Superior temporal gyrus (tissue), 1 donor: Measurements from ENCODE around the gene SAMD1.
A peak's percentile ranks its signal among the peaks of the same experiment; 100 is the strongest.
"Not testable (repeated sequence)": the region's sequence is repeated elsewhere in the genome, so short reads cannot be mapped to it uniquely, and the experiment has no call there.

ENCODE experiments used
- DNase-seq: peaks from one replicate; pipeline ENCODE4 v3.0.0-alpha.2; 2016; ENCODE audit errors: extremely low spot score

The SAMD1 gene

DNA sequence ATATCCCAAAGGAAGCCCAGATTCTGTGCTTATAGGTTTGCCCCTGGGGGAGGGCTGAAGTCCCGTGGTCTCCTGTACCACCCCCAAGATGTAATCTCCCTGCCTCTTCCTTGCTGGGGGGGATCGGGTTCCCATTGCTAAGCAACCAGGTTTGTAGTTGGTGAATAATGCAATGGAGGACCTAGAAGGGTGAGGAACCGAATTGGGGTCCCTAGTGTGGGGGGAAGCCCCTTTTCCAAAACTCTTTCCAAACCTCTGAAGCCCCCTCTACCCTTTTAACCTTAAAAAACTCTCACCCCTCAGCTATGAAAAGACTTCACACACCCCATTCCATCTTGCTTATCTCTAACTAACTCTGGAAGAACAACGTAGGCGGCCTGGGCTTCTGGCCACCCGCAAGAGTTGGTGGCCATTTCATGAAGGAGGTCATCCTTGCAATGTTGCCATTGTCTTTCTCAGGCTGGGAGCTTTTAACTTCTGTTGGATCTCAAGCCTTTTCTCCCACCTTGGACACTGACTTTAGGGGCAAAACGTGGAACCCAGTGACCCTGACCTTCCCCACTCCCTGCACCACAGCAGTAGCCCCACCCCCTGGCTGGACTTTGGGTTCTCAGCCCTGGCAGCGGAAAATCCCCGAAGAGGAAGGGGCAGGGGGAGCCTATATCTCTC is 29.3 kb downstream of the SAMD1 start:
- no peak for DNase-seq

DNA sequence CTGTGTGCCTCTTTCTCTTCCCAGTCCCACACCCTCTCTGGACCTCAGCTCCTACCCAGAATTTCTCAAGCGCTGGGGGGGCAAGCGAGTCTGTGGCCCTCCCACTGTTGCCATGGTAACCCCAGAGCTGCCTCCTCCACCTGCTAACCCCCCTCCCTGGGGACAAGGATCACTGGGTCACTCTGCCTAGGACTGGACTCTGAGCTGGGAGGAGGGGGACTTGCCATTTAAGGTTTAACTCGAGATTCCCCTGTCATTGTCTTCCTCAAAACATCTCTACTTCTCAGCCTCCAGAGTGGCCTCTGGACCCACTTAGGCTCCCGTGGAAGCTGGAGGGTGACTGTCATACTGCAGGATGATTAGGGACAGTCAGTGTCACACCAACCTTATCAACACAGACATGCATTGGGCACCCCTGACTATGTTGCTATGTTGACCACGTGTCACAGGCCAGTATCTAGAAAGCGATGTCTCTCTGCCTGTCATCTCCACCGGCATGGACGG is 30.8 kb downstream of the SAMD1 start:
- DNase-seq = no peak

DNA sequence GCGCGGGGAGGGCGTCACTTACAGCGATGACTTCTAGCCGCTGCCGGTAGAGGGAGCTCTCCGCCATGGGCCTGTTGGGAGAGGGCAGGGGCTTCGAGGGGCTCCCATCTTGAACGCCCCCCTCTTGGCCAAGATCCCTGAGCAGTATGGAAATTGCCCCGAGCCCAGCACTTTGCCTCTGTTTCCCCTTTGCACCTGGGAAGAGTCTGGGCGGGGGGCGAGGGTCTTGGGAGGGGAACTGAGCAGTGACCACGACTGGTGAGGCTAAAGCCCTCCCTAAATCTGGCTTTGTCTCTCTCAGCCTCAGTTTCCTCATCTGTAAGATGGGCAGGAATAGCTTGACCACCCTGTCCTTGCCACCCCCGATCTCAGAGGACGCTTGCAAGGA is 31.5 kb downstream of the SAMD1 start:
- no peak for DNase-seq

DNA sequence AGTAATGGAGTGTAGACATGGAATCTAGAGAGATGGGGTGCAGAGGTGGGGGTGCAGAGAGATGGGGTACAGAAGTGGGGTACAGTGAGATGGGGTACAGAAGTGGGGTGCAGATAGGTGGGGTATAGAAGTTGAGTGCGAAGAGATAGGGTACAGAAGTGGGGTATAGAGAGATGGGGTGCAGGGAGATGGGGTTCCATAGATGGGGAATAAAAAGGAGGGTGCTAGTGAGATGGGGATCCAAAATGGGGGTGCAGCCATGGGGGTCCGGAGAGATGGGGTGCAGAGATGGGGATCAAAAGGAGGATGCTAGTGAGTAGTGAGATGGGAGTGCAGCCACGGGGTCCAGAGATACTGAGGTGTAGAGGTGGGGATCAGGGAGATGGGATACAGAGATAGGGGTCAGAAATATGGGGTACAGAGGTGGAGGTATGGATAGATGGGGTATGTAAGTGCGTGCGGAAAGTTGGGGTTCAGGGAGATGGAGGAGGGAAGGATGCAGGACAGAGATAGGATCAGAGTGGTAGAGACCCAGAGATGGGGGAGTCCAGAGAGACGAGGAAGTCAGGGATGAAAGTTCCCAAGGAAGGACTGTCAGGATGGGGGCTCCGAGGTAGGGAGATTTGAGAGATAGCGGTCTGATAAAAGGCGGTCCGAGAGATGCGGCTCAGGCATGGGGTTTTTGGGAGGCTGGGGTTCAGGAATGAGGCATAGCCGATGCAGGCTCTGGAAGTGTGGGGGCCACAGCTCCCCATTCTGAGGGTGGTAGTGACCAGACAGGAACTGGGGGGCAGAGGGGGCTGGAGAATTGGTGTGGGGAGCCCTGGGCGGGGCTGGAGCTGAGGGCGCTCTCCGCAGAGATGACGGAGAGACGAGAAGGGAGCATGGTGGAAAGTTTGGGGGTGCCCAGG is 32.1 kb downstream of the SAMD1 start:
- no peak for DNase-seq

GRCh38 chr19:14056741-14057356 is 33.7 kb downstream of the SAMD1 start:
- DNase-seq = no peak

DNA sequence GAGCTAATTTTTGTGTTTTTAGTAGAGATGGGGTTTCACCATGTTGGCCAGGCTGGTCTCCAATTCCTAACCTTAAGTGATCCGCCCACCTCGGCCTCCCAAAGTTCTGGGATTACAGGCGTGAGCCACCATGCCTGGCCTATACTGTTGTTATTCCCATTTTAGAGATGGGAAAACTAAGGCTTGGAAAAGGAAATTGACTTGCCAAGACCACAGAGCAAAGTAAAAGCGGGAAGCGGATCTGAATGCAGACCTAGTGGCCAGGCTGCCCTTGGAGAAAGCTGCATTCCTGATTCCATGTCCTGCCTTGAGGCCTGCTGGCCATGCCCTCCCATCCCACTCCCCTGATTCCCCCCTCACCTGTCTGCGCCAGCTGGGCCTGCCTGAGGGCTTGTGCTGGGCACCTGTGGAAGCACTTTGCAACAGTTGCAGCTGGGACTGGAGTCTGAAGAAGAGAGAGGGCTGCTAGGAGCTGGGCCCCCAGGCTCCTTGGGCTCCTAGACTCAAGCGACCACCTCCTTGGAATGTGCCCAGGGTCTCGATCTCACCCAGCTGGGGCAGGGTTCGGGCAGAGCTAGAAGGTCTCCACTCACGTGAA is 34.4 kb downstream of the SAMD1 start:
- no peak for DNase-seq

DNA sequence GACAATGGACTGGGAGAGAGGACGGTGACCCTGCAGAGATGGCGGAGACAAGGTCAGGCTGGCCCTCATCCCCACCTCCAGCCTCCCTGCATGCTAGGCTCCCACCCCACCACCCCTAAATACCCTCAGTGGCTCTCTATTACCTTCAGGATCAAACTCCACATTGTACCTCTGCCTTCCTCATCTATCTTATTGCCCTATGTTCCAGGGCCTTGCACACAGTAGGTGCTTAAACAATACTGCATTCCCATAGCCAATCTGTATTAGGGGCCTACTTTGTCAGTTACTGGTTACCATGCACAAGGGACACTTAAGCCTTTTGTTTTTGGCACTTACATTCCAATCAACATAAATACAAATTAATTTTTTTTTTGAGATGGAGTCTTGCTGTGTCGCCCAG is 35.2 kb downstream of the SAMD1 start:
- no peak for DNase-seq

DNA sequence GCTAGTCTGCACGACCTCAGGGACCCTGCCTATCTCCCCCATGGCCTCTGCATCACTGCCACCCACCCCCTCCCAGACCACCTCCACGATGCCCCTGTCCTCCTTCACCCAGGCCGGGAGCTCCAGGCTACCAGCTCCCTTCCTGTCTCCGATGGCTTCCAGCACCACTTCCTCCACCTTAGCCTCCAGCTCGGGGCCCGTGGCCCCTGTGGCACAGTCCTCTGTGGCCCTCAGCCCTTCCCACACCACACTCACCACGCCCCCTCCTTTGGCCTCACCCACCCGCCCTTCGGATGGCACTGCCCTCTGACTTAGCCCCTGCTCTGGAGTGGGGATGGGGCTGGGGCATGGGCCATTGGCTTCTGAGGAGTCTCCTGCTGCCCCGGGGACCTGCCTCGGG is 35.8 kb downstream of the SAMD1 start:
- DNase-seq = no peak

GRCh38 chr19:14054099-14054498 is 36.5 kb downstream of the SAMD1 start:
- no peak for DNase-seq

GRCh38 chr19:14053500-14053899 is 37.1 kb downstream of the SAMD1 start:
- DNase-seq = no peak

DNA sequence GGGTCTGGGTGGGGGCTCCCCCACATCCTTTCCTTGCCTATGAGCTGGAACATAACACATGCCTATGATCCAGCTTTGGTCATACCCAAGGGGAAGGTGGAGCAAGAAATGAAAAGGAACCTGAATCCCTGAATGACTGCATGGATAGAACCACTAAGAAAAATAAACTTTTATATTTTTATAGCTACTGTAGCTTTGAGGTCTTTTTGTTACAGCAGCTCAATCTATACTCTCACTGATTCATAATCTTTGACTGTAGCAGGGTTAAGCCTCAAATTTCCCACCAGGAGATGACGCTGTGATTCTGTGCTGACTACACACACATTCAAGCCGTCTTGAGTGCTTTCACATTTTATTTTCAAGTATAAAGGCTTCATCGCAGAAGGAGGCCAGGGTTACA is 37.5 kb downstream of the SAMD1 start:
- no peak for DNase-seq

DNA sequence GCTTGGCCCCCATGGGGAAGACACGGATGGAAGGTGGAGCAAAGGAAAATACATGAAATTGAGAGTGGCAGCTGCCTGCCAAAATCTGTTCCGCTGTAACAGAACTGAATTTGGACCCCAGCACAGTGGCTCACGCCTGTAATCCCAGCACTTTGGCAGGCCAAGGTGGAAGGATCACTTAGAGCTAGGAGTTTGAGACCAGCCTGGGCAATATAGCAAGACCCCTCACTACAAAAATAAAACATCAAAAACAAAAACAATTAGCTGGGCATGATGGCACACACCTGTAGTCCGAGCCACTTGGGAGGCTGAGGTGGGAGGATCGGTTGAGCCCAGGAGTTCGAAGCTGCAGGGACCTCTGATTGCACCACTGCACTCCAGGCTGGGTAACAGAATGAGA is 38.1 kb downstream of the SAMD1 start:
- DNase-seq = no peak

- DNase-seq = no peak
These were observed 38.6 kb downstream of the SAMD1 start for GRCh38 chr19:14051980-14052379.

DNA sequence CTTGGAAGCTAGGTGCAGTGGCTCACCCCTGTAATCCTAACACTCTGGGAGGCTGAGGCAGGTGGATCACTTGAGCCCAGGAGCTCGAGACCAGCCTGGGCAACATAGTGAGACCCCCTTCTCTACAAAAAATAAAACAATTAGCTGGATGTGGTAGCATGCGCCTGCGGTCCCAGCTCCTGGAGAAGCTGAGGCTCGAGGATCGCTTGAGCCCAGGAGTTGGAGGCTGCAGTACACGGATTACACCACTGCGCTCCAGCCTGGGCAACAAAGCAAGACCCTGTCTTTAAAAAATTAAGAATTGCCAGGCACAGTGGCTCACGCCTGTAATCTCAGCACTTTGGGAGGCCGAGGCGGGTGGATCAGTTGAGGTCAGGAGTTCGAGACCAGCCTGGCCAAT is 39.6 kb downstream of the SAMD1 start:
- DNase-seq = not testable (repeated sequence)

DNA sequence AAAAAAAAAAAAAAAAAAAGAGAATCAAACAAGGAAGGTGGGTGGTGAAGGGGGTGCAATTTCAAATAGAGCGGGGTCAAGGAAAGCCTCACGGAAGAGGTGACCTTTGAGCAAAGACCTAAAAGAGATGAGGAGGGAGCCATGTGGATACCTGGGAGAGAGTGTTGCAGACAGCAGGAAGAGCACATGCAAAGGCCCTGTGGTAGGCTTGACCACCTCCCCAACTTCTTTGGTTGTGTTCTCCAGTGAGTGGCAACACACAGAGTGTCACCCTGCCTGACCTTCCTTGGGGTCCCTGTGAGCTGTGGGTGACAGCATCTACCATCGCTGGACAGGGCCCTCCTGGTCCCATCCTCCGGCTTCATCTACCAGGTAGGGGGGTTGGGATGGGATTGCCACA is 40.0 kb downstream of the SAMD1 start:
- DNase-seq = no peak

- no peak for DNase-seq
These were observed 42.0 kb downstream of the SAMD1 start for GRCh38 chr19:14048443-14049153.

DNA sequence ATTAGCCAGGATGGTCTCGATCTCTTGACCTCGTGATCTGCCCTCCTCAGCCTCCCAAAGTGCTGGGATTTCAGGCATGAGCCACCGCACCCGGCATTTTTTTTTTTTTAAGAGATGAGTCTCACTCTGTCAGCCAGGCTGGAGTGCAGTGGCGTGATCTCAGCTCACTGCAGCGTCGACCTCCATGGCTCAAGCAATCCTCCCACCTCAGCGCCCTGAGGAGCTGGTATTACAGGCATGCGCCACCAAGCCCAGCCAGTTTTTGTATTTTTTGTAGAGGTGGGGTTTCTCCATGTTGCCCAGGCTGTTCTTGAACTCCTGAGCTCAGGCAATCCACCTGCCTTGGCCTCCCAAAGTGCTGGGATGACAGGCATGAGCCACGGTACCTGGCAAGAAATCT is 42.7 kb downstream of the SAMD1 start:
- DNase-seq = not testable (repeated sequence)

DNA sequence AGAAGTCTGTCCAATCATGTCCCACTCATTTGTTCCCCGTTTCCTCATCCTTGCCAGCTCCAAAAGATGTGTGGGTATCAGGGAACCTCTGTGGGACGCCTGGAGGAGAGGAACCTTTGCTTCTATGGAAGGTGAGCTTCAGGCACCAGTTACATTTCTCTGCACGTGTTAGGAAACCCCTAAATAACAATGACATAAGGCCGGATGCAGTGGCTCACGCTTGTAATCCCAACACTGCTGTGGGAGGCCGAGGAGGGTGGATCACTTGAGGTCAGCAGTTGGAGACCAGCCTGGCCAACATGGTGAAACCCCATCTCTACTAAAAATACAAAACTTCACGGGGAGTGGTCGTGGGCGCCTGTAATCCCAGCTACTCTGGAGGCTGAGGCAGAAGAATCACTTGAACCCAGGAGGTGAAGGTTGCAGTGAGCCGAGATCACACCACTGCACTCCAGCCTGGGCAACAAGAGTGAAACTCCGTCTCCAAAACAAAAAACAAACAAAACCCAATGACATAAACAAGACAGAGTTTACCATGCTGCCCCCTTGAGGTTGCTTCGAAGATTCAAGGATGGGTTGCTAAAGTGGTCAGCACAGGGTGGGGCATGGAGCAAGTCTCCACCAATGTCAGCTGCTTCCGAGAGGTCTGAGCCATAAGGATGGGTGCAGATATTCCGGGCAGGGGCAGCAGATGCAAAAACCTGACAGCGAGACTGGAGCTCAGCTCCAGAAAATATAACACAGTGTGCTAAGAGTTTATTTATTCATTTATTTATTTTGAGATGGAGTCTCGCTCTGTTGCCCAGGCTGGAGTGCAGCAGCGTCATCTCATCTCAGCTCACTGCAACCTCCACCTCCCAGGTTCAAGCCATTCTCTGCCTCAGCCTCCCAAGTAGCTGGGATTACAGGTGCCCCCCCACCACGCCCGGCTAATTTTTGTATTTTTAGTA is 47.6 kb downstream of the SAMD1 start:
- DNase-seq = peak; percentile 59

DNA sequence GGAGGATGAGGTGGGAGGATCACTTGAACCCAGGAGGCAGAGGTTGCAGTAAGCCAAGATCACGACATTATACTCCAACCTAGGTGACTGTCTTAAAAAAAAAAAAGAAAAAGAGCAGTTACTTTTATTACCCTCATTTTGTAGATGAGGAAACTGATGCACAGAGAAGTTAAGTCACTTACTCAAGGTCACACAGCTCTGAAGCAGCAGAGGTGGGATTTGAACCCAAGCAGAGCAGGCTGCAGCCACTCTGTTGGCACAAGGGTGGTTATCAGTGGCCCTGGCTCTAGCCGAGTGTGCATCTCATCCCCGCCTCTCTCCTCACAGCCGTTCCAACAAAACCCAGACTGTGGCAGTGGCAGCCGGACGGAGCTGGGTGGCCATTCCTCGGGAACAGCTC is 51.4 kb downstream of the SAMD1 start:
- DNase-seq = no peak
